Activated T-helper 17 cell treated with anti-CD3 and anti-CD28 coated beads, Interleukin-2, amount 50 U/mL, for 72 hours (primary cell): Measurements from ENCODE around the gene LHX2. TPM values are rescaled to one million over a fixed set of nuclear protein-coding genes. Genes with fewer than 3 reads are reported as not detected.

ENCODE experiments used
- ATAC-seq: fragments of 150-1000 bp; cut with Tn5 transposase; replicated peaks from 2 replicates; pipeline ENCODE4 v1.10.0; 2021; ENCODE audit warnings: mild to moderate bottlenecking, moderate library complexity
- H3K27ac Mint-ChIP-seq: one replicate; pipeline ENCODE4 v1.8.0; 2022; ENCODE audit warnings: mixed read lengths
- H3K27me3 Mint-ChIP-seq: one replicate; pipeline ENCODE4 v1.8.0; 2022; ENCODE audit warnings: mixed read lengths
- H3K36me3 Mint-ChIP-seq: one replicate; pipeline ENCODE4 v1.8.0; 2022; ENCODE audit warnings: low read depth, mild to moderate bottlenecking, mixed read lengths
- H3K4me1 Mint-ChIP-seq: one replicate; pipeline ENCODE4 v1.8.0; 2022; ENCODE audit warnings: mixed read lengths
- H3K4me3 Mint-ChIP-seq: one replicate; pipeline ENCODE4 v1.8.0; 2022; ENCODE audit warnings: mild to moderate bottlenecking, mixed read lengths
- H3K9me3 Mint-ChIP-seq: one replicate; pipeline ENCODE4 v1.8.0; 2022; ENCODE audit warnings: mixed read lengths
- total RNA-seq, 2 donors: library from RNA; stranded (reverse); gene quantifications; one replicate each; pipeline ENCODE4 v1.2.3, GENCODE V29; 2022

The LHX2 gene
- total RNA-seq, 2 donors from 2014 or later: not detected

DNA sequence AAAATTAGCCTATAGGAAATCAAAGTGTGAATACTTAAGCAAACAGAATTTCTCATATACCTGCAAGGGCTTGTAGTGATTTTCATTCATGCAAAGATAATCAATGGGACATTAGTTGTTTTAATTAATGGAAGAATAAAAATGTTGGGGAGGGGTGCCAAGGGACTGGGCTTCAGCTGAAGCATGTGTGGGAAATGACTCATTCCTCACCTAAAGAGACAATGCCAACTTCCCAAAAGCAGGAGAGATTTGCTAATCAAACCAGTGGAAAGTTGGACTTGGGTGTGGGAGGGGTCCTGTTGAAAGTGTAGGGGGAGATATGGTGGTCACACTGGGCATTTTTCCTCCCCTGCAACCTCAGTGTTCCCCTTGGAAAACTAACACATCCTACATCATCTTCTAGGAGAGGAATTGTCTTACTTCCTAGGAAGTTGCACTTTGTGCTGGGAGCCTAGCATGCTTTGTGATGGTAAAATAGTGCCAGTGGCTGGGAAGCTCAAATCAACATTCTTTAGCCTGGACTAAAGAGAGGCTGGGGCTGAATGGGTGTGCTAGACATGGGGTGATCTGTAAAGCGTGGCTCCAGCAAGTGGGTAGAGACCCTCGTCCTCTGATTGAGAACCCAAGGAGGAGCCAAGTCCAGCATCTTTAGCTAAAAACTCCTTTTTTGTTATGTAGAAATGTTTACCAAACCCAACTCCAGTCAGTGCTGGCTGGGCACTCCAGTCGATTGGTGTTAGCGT, 6.4 kb upstream of the LHX2 start:
- Mint-ChIP-seq H3K36me3 (peaks cover 22% of the 10 kb centered on the region), H3K4me1 (peaks cover 6% of the 10 kb centered on the region), H3K4me3 (no peak overlapping the region), H3K27me3 (peaks cover 93% of the 10 kb centered on the region), H3K27ac (no peak overlapping the region), H3K9me3 (no peaks in the 10 kb centered on the region)
- no peak for ATAC-seq

DNA sequence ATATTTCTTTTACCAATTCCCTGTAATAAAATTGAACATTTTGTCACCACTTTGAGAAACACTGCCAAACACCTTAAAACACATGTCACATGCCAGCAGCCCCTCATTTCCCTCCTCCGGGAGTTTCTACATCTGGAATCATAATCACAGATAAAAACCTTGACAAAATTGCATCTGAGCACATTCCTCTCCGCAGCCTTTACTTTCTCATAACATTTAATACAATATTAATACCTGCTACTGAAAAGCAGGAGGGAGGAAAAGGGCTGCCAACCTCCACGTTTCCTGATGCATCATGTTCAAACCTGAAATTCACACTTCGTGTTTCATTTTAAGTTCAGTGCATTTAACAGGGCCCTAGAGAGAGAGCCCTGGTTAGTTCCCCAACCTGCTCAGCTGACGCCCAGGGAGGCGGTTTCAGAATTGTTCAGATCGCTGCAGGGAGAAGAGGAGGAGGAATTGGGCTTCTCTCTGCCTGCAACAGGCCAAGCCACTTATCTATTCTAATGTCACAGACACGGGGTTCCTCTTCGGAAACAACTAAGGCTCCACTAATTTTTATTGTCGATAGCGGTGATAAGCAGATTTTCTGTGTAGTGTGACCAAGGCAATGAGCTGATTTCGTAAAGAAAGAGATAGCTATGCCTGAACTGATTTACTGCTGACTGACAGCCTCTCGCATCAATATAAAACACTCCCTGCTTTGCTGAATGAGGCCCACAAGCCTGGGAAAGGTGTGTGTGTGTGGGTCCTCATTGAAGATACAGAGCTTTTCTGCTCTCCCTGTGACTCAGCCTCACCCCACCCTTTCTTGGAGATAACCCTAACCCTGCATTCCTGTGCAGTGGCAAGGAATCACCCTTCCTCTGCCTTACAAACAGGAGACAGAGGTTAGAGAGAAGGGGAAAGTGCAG, 4.9 kb upstream of the LHX2 start:
- H3K9me3 Mint-ChIP-seq: no peaks in the 10 kb centered on the region
- H3K27ac Mint-ChIP-seq: no peak overlapping the region
- ATAC-seq: no peak
- no peaks in the 10 kb centered on the region for H3K4me1 Mint-ChIP-seq
- H3K36me3 Mint-ChIP-seq: peaks cover 20% of the 10 kb centered on the region
- no peak overlapping the region for H3K4me3 Mint-ChIP-seq
- peaks cover 84% of the 10 kb centered on the region for H3K27me3 Mint-ChIP-seq

DNA sequence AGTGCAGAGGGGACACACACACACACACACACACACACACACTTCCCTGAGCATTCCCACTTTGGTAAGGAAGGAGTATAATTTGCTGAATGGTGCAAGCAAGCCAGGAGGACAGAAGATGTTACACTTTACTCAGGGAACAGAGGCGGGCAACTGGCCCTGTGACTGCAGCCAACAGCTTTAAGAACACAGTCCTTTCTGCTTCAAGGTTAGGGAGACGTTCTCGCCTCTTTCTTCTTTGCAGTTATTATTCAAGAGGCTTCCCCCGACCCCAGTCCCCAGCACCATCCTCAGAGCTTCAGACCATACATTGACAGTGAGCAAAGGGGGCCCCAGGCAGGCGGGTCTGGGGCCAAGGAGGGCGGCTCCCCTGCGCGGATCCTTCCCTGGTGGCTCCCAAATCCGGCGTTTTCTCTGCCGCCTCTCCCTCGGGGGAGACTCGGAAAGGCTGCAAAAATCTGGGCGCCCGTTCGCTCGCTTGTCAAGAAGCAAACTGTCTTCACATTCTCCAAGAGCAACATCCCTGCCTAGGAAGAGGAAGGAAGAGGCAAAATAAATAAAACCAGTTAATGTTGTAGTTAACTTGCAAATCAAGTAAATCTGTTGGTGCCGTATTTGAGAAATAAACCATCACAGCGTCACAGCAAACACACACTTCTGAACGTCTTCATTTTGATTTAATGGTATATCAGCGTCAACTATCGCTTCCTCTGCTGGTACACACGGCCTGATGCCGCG, 3.8 kb upstream of the LHX2 start:
- Mint-ChIP-seq H3K4me1 (no peaks in the 10 kb centered on the region), H3K27ac (no peak overlapping the region), H3K36me3 (peaks cover 20% of the 10 kb centered on the region), H3K4me3 (peak overlapping the region; percentile 9), H3K9me3 (no peaks in the 10 kb centered on the region), H3K27me3 (peaks cover 74% of the 10 kb centered on the region)
- ATAC-seq: no peak

DNA sequence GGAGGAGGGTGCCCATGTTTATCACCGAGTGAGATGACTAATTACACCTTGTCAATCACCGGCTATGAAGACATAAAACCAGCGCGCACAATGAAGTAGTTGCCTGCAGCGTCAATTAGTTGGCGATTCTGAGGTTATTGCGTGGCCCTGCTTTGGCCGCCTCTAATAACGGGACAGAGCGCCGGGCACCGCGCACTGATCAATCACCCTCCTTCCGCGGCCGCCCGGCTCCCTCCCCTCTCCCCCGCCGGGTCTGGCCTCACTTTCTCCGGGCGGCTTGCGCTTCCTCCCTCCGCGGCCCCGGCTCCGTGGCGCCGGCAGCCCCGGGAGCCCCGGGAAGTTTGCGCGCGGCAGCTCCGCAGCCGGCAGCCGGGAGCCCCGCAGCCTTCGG, 3.3 kb upstream of the LHX2 start:
- Mint-ChIP-seq H3K9me3 (no peaks in the 10 kb centered on the region), H3K4me1 (no peaks in the 10 kb centered on the region), H3K4me3 (peak overlapping the region; percentile 9), H3K27me3 (peaks cover 70% of the 10 kb centered on the region), H3K36me3 (peaks cover 20% of the 10 kb centered on the region), H3K27ac (no peak overlapping the region)
- ATAC-seq: peak; percentile 46

DNA sequence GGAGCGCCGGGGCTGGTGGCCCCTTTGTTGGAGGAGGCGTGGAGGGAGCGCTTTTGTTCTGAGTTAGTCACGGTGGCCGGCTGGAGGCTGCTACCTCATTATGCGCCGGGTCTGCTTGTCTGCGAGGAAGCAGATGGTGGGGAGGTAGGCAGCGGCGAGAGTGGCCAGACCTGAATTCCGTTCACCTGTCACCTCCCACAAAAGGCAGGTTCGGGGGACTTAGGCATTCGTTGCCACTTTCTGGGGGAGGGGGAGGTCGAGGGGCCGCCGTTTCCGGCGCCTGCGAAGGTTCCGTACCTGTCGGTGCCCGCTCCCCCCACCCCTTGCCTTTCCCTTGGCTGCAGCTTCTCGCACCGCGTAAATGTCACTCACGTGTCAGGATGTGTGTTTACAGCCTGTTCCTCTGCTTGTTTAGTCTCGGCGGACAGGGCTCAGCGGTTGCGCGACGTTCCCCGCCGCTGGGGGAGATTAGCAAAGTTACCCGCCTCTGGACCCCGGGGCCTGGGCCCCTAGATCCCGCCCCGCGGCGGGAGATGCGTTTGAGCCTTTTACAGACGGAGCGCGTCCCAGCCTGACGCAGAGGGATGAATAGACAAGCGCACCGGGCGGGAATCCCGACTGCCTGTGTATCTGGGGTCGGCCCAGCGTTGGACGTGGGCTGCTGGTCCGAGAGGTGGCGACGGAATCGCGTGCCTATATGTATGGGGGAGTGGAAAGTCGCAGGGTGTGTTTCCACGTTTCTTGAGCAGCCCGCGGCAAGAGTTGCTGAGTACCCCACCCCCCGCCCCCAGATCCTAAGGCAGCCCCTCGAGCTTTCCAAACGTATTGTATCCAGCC, 2.7 kb upstream of the LHX2 start:
- H3K4me1 Mint-ChIP-seq: no peaks in the 10 kb centered on the region
- no peak for ATAC-seq
- peak overlapping the region; percentile 23 for H3K4me3 Mint-ChIP-seq
- H3K27me3 Mint-ChIP-seq: peaks cover 69% of the 10 kb centered on the region
- H3K9me3 Mint-ChIP-seq: no peaks in the 10 kb centered on the region
- peaks cover 20% of the 10 kb centered on the region for H3K36me3 Mint-ChIP-seq
- H3K27ac Mint-ChIP-seq: no peak overlapping the region

DNA sequence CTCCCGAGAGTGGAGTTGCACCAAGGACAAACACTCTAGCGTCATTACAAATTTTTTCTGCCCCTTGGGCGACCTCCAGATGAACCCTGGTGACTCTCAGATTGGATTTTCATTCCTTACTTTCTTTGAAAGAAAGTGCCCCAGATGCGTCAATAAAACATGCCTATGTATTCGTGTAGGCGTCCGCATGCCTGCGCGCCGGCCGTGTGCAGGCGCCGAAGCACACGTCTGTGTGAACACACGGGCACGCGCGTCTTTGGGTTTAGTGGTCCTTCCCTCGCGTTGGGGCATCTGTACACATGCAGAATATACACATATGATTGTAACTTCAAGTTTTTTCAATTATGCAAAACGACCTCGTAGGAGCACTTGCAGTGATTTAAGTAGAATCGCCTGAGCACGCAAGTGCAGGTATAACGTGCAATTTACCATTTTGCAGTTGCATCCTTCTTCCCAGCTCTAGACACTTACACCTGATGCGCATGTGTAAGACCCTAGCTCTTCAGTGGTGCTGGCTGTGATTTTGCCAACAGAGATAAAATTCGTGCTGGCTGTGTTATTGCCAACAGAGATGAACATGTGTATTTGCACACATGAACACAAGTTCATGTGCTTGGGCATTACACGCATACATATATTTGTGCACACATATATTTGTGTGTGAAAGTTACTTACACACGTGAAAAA, 1.9 kb upstream of the LHX2 start:
- Mint-ChIP-seq H3K4me1 (no peaks in the 10 kb centered on the region), H3K36me3 (peaks cover 20% of the 10 kb centered on the region), H3K9me3 (no peaks in the 10 kb centered on the region), H3K27ac (no peak overlapping the region), H3K27me3 (peaks cover 69% of the 10 kb centered on the region), H3K4me3 (peak overlapping the region; percentile 23)
- no peak for ATAC-seq

DNA sequence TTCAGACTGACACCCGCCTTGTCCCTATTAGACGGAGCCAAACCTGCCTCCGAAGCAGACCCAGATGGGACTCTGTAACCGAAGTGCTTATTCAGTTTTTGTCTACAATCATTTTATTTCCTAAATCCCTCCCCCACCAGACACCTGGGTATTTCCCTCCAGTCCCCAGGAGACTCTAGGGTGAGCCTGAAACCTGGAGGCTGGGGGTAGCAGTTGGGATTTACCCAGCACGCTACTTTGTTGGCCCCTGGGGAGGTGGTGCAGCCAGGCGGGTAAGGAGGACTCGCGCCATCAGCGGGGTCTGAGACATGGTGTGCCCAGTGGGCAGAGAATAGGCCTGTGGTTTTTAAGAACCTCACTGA, 1.3 kb upstream of the LHX2 start:
- Mint-ChIP-seq H3K4me1 (no peaks in the 10 kb centered on the region), H3K4me3 (peak overlapping the region; percentile 23), H3K9me3 (no peaks in the 10 kb centered on the region), H3K27me3 (peaks cover 64% of the 10 kb centered on the region), H3K27ac (no peak overlapping the region), H3K36me3 (peaks cover 20% of the 10 kb centered on the region)
- ATAC-seq: no peak

DNA sequence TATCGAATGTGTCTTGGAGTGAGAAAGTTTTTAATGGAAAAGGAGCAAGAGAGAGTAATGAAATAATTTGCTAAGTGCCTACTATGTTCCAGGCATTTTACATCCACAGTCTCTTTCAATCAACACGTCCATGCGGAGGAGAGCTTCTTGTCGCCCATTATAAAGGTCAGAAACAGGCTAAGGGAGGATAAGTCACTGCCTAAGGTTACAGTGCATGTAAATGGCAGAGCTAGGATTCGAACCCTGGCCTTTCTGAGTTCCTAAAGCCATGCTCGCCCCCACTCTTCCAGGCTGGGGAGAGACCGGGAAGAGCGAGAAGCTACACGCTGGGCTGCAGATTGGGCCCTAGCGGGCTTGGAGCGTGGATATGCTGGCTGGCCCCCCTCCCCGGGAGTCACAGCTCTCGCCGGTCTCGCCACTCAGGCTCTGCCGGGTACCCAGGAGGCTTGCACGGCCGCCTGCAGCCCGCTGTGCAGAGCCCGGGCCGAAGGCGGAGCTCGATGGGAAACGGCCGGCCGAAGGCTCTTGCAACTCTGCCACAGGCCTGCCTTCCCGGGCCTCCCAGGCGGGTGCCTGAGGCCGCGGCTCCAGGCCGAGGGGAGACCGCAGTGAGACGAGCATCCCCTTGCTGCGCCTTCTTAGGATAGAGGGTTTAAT, 775 bp upstream of the LHX2 start:
- no peak overlapping the region for H3K27ac Mint-ChIP-seq
- ATAC-seq: no peak
- H3K9me3 Mint-ChIP-seq: no peaks in the 10 kb centered on the region
- peaks cover 20% of the 10 kb centered on the region for H3K36me3 Mint-ChIP-seq
- peaks cover 62% of the 10 kb centered on the region for H3K27me3 Mint-ChIP-seq
- H3K4me3 Mint-ChIP-seq: peak overlapping the region; percentile 23
- H3K4me1 Mint-ChIP-seq: no peaks in the 10 kb centered on the region

DNA sequence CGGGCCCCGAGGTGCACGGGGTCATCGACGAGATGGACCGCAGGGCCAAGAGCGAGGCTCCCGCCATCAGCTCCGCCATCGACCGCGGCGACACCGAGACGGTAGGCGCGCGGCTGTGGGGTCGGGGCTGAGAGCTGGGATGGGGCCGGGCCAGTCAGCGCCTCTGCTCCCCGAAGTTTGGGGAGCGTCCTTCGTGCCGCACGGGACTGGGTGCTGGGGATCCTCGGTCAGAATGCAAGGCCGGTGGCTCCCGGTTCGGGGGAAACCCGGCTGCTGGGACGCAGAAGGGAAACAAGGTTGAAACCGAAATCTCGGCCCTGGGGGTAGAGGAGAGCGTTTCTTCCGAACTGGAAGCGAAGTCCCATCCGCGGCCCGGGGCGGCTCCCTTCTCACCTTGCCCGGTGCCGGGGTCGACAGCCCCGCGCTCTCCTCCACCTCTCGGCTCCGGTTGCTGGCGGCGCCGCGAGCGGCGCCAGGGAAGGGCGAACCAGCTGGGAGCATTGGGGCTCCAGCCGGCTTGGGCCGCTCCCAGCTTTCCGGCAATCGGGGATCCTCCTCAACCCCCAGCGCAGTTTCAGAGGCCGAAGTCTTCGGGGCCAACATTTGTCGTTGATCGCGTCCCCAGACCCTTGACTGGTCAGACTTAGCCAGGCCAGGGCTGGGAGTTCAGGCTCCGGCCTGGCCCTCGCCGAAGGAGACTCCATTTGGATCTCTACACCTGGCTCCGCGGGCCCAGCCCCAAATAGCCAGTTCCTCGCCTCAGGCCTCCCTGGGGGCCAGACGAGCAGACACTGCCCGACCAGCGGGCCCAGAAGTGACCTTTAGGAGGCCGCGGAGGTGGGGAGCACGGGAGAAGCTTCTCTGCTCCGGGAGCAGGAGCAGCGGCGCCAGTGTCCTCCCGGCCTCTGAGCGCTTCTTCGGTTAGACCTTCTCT, 1.1 kb downstream of the LHX2 start:
- ATAC-seq: no peak
- Mint-ChIP-seq H3K27me3 (peaks cover 55% of the 10 kb centered on the region), H3K27ac (no peak overlapping the region), H3K4me3 (no peak overlapping the region), H3K4me1 (peaks cover 10% of the 10 kb centered on the region), H3K9me3 (no peaks in the 10 kb centered on the region), H3K36me3 (peaks cover 26% of the 10 kb centered on the region)

DNA sequence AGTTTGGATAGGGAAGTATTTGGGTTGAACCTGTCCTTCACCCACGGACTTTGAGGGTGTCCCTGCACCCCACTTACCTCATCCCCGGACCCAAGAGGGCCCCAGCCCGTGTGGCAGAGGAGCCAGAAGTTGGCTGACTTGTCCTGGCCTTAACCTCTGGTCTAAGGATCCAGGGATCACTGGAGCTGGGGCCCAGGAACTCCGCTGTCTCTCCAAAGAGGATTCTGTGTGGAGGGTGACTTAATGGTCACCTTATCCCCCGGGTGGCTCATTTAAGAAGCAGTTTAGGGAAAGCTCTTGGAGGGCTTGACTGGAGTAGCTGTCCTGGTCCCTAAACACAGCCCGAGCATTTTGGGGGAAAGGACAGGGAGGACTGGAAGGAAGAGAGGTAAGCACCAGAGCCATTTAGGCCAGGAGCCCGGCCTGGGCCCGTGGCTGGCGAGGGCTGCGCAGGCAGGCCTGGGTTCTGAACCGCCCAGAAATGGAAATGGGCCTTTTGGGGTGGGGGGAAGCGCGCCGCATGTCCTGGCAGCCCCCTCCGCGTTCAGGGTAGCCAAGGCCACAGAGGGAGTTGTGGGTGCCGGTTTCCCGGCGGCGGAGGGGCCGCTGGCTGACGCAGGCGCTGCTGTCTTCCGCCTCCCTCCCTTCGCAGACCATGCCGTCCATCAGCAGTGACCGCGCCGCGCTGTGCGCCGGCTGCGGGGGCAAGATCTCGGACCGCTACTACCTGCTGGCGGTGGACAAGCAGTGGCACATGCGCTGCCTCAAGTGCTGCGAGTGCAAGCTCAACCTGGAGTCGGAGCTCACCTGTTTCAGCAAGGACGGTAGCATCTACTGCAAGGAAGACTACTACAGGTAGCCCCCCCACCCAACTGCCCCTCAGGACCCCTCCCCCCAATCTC, 2.0 kb downstream of the LHX2 start:
- Mint-ChIP-seq H3K27ac (no peak overlapping the region), H3K4me3 (no peak overlapping the region), H3K4me1 (peaks cover 13% of the 10 kb centered on the region), H3K9me3 (no peaks in the 10 kb centered on the region), H3K36me3 (peaks cover 19% of the 10 kb centered on the region), H3K27me3 (peaks cover 50% of the 10 kb centered on the region)
- ATAC-seq: no peak

DNA sequence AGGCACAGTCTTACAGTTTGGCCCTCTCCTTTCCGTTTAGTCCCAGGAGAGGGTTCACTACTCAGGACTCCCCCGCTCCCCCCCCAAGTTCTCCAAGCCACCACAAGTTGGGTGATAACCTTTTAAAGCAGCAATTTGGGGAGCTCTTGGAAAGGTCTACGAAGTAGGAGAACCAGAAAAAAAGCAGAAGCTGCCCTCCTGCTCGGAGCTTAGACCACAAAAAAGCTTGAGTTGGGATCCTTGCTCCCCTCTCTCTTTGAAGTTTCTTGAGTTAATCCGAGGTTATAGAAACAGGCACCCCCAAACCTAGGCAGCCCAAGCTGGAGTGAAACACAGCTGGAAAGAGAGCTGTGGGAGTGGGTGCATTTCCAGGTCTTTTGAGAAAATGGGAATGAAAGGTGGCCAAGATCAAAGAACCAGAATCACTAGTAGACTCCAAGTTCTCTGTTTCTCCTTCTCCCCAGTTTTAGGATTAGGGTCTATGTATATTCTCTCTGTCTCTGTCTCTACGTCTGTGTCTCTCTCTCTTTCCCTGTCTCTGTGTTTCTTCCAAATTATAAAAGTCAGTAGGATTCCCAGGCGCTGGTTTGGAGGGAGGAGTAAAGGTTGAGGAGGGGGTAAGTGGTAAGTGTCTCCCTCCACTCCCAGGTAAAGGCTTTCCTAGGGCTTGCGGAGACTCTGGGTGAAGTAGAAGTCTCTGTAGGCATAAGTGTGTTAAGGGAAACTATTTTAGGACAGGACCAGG, 2.8 kb downstream of the LHX2 start:
- peaks cover 49% of the 10 kb centered on the region for H3K27me3 Mint-ChIP-seq
- H3K4me3 Mint-ChIP-seq: no peak overlapping the region
- H3K36me3 Mint-ChIP-seq: peaks cover 18% of the 10 kb centered on the region
- H3K4me1 Mint-ChIP-seq: peaks cover 16% of the 10 kb centered on the region
- ATAC-seq: no peak
- no peak overlapping the region for H3K27ac Mint-ChIP-seq
- no peaks in the 10 kb centered on the region for H3K9me3 Mint-ChIP-seq
